GM21723 (cell line): ENCODE measurements around the gene FGF21.
"Not testable (repeated sequence)": the region's sequence is repeated elsewhere in the genome, so short reads cannot be mapped to it uniquely, and the experiment has no call there.

Source experiments
- ATAC-seq: cut with Tn5 transposase; IDR thresholded peaks from one replicate; pipeline ENCODE4 v1.9.1; 2021; ENCODE audit warnings: mild to moderate bottlenecking, moderate library complexity; ENCODE audit not compliant: unreplicated experiment

FGF21 gene, protein sequence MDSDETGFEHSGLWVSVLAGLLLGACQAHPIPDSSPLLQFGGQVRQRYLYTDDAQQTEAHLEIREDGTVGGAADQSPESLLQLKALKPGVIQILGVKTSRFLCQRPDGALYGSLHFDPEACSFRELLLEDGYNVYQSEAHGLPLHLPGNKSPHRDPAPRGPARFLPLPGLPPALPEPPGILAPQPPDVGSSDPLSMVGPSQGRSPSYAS

DNA sequence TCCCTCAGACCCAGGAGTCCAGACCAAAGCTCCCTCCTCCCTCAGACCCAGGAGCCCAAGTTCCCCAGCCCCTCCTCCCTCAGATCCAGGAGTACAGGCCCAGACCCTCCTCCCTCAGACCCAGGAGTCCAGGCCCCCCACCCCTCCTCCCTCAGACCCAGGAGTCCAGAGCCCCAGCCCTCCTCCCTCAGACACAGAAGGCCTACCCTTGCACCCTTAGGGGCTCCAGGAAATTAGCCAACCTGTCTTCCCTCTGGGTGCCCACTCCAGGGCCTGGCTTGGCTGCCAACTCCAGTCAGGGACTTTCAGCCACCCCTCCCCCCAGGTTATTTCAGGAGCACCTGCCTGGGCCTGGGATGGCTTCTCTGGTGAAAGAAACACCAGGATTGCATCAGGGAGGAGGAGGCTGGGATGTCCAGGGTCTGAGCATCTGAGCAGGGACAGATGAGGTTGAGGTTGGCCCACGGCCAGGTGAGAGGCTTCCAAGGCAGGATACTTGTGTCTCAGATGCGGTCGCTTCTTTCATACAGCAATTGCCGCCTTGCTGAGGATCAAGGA, at the start of gene FGF21:
FGF21 (plus strand) TSS at position 441 of the 558 bp plus-strand sequence. CDS start 713 bp downstream, outside the sequence.
- no peak for ATAC-seq

DNA sequence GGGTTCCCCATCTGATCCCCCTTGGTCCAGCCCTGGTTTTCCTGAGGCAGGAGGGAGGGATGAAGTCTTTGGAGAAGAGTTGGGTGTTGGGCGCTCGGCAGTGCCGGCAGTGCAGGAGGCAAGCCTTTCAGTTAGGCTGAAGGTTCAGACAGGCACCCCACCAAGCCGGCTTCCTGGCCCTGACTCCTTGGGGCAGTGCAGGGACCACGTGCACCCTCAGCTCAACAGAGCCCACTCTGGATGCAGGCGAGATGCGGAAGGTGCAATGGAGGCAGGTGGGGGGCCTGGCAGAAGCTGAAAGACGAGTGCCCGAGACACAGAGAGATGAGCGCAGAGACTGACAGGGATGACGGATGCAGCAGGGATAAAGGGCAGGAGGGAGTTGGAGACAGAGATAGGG, 46.9 kb upstream of the FGF21 start:
- ATAC-seq: no peak

DNA sequence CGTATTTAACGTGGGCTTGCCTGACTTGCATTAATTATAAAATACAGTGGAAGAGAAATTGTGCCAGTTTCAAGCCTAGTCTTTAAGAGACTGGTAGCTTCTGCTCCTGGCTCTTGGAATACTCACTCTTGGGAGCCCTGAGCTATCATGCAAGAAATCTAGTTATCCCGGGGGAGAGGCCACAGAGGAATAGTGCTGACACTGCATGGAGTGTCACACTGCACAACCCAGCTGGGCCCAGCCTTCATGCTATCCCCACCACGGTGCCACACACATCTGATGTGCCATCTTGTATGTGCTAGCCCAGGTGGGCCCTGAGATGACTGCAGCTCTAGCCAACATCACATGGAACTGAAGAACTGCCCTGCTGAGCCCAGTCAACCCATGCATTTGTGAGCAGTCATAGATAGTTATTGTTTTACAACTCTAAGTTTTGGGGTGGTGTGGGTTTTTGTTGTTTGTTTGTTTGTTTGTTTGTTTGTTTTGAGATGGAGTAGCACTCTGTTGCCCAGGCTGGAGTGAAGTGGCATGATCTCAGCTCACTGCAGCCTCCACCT, 44.1 kb upstream of the FGF21 start:
- no peak for ATAC-seq

DNA sequence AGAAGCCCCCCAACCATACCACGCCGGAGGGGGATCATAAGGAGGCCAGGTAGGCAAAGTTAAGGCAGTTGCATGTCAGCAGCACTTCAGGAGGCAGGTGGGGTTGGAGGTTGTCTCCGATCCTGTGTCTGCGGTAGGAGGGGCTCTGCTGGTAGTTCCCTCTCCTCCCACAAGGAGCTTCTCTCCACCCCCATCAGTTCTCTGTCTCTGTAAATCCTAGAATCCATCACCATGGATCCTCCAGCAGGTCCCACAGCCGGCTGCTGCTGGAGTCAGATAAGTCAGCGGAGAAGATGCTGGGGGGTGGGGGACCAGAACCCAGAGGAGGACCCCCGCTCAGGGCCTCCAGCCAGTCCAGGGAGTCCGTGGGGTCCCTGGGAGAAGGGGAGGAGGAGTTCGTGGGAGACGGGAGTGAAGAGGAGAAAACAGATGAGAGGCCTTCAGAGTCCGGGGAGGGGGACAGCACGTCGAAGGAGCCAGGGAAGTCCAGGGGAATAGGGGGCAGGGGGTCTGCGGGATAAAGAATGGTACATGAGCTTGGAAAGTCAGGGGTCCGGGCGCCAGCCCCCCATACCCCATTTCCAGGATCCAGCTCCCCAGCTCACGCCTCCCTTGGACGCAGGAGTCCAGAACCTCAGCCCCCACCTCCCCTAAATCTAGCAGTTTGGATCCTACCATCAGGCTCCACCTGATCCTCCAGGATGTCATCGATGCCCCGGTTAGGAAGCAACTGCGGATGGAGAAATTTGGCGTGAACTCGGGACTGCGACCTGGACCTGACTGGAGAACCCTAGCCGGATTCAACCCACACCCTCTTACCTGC, 42.1 kb upstream of the FGF21 start:
- ATAC-seq: no peak

DNA sequence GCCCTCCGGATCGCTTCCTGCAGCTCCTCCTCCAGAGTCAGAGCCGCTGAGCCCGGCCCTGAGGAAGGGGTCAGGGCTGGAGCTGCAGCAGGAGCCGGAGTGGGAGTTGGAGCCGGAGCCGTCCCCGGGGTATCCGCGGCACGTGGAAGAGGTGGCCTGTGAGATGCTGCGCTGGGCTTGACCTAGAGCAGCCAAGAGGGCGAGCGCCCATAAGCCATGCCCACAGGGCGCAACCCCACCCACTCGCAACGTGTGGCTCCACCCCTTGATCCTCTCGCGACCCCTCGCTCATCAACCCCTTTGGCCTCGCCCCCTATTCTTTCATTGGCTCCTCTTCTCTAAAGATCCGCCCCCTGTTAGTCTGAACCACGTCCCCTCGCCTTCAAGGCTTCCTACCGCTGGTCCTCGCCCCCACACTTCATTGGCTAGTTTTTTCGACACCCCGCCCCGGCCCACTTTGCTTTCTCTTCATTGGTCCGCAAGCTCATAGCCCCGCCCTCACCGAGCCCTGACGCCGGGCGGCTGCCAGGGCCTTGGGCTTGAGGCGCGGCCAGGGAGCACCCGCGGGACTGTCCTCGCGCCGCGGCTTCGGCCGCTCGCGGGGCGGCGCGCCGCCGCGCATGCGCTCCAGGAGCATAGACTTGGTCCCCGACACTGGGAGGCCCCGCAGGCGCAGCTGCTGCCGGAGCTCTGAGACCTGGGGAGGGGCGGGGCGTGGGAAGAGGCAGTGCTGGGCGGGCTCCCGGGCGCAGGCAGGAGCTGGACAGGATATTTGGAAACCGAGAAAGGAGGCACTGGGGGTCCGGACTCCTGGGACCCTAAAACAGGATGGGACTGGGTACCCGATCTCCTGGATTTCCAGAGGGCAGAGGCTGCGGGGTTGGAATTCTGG, 41.2 kb upstream of the FGF21 start:
- peak; percentile 85 for ATAC-seq

DNA sequence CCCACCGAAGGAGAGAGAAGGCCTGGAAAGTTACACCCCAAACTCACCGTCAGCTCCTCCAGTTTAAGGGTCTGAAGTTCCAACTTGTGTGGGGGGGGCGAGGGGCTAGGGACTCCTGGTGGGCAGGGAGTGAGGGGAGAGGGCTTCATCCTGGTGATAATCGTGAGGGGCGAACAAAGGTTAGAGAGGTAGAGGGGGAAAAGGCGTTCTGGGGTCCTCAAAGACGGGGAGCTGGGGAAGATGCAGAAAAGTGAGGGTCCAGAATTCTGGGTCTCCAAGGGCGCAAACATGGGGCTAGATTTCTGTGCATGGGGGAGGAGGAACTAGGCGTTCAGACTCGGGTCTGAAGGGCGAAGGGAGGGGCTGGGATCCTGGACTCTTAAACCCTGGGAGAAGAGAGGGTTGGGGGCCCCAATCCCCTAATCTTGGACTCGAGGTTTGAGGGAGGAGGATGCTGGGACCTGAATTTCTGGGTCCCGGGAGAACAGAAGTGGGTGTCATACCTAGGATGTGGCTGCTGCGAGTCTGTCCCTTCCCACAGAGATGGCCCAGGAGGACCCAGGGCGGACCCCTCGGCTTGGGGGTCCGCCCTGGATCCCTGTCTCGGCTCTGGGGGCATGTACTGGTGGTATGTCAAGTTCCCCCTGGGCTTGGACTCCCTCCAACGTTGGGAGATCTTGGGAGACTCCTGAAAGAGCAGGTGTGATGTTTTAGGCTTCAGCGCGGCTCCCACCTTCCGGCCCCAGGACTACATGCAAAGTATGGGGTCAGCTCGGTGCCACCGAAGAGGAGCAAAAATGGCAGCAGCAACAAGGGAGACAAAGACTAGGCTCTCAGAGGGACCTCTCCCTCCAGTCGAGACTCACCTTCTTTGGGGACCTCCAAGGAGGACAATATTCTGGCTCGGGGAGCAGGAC, 40.3 kb upstream of the FGF21 start:
- no peak for ATAC-seq

DNA sequence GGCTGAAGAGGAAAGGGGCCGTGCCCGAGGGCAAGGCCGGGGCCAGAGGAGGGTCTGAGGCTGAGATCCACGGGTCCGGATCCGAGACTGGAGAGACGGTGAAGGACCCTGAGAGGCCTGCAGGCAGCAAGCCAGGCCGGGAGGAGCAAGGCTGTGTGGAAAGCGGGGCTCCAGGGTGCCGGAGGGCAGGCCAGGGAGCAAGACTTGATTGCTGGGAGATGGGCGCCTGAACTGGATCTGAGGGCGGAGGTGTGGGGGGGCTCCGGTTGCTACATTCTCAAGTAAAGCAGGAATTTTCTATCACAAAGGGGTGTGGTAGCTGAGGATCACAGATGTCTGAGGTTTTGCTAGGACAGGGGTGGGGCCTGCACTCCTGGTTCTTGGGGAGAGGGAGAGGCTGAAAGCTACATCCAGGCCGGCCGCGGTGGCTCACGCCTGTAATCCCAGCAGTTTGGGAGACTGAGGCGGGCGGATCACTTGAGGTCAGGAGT, 39.6 kb upstream of the FGF21 start:
- ATAC-seq: no peak

DNA sequence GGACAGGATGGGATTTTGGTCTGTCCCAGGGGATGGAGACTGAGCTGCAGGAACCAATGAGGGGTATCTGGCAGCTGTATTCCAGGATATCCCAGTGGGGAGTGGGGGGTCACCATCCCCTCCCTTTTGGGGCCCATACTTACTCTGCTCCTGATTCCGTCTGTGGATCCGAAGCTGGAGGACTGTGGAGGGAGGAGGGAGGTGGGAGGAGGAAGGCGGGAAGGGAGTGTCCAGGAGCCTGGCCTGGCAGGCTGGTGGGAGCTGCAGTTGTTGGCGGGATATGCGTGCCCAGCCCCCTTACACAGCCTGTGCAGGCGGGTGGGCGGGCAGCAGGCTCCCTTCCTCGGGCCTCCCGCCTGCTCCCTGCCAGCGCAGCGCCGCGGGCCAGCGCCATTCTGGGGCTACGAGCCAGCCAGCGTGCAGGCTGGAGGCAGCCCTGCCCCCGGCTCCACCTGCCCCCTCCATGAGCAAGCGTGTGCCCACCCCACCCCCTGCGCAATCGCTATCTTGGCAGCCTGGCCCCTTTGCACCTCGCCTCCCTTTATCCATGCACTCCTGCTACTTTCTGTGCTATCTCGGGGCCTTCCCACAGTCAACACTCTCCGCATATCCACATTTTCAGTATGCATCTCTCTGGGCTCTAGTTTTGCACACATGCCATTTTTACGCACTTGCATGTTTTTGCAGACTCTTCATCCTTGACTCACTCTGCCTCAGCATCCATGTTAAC, 38.6 kb upstream of the FGF21 start:
- ATAC-seq: no peak

DNA sequence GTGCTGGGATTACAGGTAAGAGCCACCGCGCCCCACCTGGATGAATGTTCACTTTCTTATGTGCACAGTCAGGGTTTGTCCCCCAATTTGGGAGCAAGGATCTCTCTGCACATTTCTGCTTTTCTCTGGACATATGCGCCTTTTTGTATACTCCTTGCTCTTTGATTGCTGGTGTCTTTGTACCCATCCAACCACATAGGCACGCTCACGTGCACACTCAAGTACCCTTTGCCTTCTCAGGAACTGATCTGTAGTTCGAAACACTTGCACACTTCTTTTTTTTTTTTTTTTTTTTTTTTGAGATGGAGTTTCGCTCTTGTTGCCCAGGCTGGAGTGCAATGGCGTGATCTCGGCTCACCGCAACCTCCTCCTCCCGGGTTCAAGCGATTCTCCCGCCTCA, 37.2 kb upstream of the FGF21 start:
- ATAC-seq: not testable (repeated sequence)

DNA sequence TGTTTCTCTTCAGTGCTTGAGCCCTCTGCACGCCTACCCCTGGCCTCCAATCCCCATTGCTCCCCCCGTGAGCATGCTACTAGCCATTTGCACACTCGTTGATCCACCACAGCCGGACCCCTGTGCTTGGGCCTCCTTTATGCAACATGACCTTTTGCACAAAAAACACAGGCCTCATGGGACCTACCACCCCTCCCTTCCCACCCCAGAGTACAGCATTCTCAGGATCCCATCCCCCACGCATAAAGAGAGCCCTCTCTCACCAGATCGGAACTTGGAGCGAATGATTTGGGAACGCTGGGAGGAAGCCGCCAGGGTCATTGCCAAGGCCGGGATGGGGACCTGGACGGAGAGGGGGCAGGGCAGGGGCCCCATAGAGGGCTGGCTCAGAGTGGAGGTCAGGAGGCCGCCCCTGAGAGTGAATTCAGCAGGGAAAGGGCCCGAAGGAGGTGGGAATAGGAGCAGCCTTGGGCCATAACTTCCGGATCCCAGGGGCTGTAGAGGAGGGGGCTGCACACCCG, 36.6 kb upstream of the FGF21 start:
- no peak for ATAC-seq

DNA sequence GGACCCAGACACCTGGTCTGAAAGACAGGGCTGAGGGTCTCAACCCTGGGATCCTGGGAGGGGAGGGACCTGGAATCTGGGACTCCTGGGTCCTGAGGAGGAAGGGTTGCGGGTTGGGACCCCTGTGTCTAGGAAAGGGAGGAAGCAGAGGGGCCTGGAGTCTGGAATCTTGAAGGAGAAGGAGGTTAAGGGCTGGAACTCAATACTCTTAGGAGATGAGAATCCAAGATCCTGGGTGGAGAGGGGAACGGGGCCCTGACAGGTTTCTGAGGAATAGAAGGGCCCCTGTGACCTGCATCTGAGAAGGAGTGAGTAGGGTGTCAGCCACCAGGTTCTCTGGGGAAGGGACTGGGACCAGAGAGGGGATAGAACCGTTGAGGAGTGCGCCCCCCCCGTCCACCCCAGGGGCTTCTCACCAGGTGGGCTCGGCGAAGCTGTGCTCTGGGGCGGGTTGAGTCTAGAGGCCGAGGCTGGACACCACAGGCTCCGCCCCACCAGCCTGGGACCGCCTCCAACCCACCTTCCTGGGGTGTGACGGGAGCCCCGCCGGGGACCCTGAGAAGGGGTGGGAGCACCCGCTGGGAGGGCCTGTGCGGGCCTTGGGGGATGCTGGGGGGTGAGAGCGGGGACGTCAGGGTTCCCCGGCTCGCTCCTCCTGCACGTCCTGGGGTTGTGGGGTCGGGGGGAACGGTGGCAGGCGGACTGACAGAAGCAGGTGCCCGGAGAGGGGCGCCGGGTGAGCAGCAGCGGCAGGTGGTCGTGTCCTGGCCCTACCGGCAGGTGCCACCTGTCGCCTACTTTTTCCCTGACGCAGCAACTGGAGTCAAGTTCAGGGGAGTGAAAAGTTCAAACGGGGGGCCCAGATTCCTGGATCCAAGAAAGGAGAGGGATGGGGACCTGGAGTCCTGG, 35.8 kb upstream of the FGF21 start, which contains the start of gene MAMSTR:
MAMSTR (minus strand) TSS at position 463 of the 909 bp plus-strand sequence. CDS start 694 bp downstream, outside the sequence.
- no peak for ATAC-seq

DNA sequence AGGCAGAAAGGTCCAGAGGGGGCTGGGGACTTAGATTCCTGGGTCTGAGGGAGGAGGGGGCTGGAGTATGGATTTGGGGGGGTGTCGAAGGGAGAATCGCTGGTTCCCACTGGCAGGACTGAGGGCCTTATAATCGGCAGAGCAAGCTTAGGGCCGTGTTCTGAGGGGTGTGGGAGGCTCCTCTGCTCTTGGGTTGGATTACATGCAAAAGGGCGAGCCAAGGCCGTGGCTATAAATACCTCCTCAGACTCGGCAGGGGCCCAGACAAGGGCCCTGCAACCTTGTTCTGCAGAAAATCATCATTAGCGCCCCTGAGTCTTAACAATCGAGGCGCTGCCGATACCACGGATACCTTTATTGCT, 35.1 kb upstream of the FGF21 start:
- no peak for ATAC-seq

DNA sequence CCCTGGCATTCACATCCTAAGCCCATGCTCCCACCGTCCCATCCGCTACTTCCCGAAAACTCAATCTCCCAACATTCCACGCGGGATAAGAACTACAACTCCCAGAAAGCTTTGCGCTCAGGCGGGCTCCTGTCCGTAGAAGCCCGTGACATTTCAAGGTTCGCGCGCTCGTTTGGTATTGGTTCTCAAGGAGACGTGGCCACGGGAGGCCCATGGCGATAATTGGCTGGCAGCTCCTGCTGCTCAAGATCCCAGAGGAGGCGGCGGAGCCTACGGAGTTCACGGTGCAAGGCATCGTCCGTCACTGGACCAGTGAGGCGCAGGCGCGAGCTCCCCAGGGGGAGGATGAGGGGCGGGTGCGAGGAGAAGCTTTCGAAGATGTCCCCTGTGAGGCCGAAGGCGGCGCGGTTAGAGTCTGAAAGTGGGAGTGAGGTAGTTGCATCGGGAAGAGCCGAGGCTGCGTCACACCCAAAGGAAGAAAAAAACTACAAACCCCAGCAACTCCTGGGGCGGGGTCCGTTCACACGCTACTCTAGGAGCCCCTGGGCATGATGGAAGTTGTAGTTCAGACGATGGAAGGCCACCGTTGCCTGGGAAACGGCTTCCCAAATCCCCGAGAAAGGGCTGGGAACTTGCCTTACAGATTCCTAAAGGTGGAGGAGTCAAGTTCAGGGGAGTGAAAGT, 34.6 kb upstream of the FGF21 start:
- peak; percentile 73 for ATAC-seq

DNA sequence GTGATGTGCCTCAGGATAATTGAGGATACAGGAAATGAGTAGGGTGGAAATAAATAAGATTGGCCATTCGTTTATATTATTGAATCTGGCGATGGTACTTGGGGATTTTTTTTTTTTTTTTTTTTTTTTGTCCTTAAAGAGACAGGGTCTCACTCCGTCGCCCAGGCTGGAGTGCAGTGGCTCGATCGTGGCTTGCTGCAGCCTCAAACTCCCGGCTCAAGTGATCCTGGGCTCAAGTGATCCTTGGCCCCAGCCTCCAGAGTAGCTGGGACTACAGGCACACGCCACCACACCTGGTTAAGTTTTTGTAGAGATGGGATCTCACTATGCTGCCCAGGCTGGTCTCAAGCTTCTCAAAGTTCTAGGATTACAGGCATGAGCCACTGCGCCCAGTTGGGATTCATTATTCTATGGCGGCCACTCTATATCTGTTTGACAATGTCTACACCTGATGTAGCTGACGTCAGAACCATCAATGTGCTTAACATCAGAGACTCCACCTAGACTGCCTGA, 33.1 kb upstream of the FGF21 start:
- no peak for ATAC-seq

DNA sequence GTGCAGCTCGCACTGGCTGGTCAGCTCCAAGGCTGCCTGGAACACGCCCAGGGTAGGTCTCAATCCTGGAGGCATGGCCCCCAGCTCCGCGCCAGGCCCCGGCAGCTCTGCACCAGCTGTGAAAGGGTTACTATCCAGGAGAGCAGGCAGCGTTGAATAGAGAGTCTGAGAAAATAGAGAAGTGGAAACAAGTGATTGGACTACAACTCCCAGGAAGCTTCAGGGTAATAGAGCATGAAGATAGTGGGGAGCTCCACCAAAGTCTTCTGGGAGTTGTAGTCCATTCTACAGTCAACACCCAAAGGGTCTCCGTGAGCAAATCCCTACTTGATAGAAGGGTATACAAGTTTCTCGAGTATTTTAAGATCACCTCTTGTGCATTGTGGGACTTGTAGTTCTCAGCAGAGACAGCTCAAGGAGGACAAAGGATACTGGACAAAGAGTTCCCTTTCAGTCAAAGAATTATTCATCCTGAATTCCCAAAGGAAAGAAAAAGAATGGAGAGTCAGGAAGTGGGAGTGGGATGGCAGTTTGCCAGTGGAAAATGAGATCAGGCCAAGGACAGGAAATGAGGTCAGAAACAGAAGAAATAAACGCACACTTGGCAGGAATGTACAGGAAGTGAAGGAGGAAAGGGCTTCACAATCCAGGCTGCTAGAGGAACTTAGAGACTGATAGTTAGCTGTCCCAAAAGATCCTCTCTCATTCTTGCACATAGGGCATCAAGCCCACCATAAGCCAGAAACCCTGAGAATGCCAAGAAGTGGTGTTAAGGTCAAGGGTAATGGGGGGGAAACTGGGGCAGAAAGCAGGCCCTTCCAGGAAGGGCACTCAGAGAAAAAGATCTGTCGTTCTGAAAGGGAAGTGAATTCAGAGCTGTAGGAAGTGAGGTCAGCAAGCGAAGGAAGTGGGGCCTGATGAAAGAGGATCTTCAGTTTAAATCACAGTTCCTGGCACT, 30.2 kb upstream of the FGF21 start:
- ATAC-seq: no peak

DNA sequence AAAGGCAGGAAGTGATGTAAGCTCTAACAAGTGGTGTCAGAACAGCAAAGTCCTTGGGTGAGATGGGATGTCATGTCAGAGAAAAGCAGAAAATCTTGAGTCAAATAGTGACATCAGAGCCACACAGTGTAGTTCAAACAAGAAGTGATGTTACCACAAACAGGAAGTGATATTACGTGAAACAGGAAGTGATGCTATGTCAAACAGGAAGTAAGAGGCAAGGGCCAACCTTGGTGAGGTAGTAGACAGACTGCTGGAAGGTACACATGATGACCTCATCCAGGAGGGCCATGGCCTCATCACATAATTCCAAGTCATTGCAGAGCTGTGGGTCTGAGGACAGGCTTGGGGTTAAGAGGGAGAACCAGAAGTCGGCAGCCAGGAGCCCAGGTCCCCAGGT, 28.8 kb upstream of the FGF21 start:
- no peak for ATAC-seq
